K562 (cell line): ENCODE data around the gene NOS1. TPM values are rescaled to one million over a fixed set of nuclear protein-coding genes. Genes with fewer than 3 reads are reported as not detected.

Experiments used
- ATAC-seq: fragments of 200-7000 bp; cut with Tn5 transposase; 3 replicates; pipeline ENCODE4 v1.9.1; 2020; ENCODE audit warnings: moderate library complexity
- BruUV-seq: library from RNA; stranded (reverse); fragments of 400-500 nt; replicated peaks from 2 replicates; lab custom pipeline; 2021; lab: Mats Ljungman, UMichigan
- CTCF ChIA-PET: fragments of 300-600 bp; formaldehyde crosslinking; extraction: SDS; loops from one replicate; lab custom pipeline; 2021; ENCODE audit warnings: low intra/inter-chr PET ratio; lab: Yijun Ruan, JAX
- POLR2A ChIA-PET: fragments of 300-600, 350-650 bp; sonication (Branson Sonifier 250); formaldehyde crosslinking; extraction: SDS; loops from one replicate; lab custom pipeline; 2021; ENCODE audit warnings: antibody characterized with exemption, inconsistent platforms; lab: Yijun Ruan, JAX
- DNase-seq, 4 experiments: peaks; one replicate each; pipeline versions ENCODE4 v3.0.0 to v3.0.0-alpha.2; 2011 to 2018; ENCODE audit warnings: low spot score in 3 of 4, mixed read lengths in 3 of 4; ENCODE audit errors: extremely low read depth in 1 of 4
- FAIRE-seq: peaks from 2 replicates; lab custom pipeline; 2011; peaks lifted over from hg19 to GRCh38; lab: Jason Lieb, UNC
- H2AFZ ChIP-seq: 2 replicates; pipeline ENCODE4 v1.6.0; 2011; ENCODE audit warnings: low read depth, low read length, control low read depth, inconsistent platforms
- H3K27ac ChIP-seq: fragments of 200-600 bp; 3 replicates; pipeline ENCODE4 v1.8.0; 2011; ENCODE audit warnings: low read depth, mild to moderate bottlenecking, control low read depth, inconsistent platforms, low read length, moderate library complexity, mixed read lengths; ENCODE audit errors: extremely low read depth
- H3K27me3 ChIP-seq, 2 experiments: fragments of 300-600 bp in 1 of 2; 2 replicates in 1 of 2; 3 replicates in 1 of 2; pipeline versions ENCODE4 v1.6.0 to v1.8.0; 2011; ENCODE audit warnings: inconsistent platforms in 2 of 2, low read length in 2 of 2, mild to moderate bottlenecking in 1 of 2, mixed read lengths in 1 of 2, moderate library complexity in 1 of 2; ENCODE audit not compliant: control insufficient read depth in 2 of 2, insufficient read depth in 2 of 2
- H3K36me3 ChIP-seq: fragments of 300-600 bp; 3 replicates; pipeline ENCODE4 v1.8.0; 2011; ENCODE audit warnings: mild to moderate bottlenecking, low read length, inconsistent platforms; ENCODE audit not compliant: control insufficient read depth, insufficient read depth
- H3K4me1 ChIP-seq, 2 experiments: fragments of 200-600 bp in 1 of 2; replicated peaks in 1 of 2; 2 replicates in 1 of 2; 3 replicates in 1 of 2; pipeline versions ENCODE4 v1.5.1 to v1.8.0; 2011; ENCODE audit warnings: inconsistent platforms in 2 of 2, low read length in 2 of 2, mild to moderate bottlenecking in 1 of 2, mixed read lengths in 1 of 2, moderate library complexity in 1 of 2; ENCODE audit not compliant: control insufficient read depth in 2 of 2, insufficient read depth in 2 of 2
- H3K4me2 ChIP-seq: 2 replicates; pipeline ENCODE4 v1.6.1; 2011; ENCODE audit warnings: low read length, control low read depth, inconsistent platforms, mixed read lengths; ENCODE audit not compliant: insufficient read depth
- H3K4me3 ChIP-seq: fragments of 200-600 bp; sonication (generic), shearing (Covaris generic); 2 replicates; pipeline ENCODE4 v1.5.1; 2016; ENCODE audit warnings: control low read depth, inconsistent platforms
- H3K79me2 ChIP-seq: fragments of 200-600 bp; 3 replicates; pipeline ENCODE4 v1.8.0; 2011; ENCODE audit warnings: low read length, inconsistent platforms; ENCODE audit not compliant: control insufficient read depth, insufficient read depth
- H3K9ac ChIP-seq, 2 experiments: 2 replicates each; pipeline versions ENCODE4 v1.6.0 to v1.6.1; 2011; ENCODE audit warnings: low read depth in 2 of 2, low read length in 2 of 2, control low read depth in 1 of 2, inconsistent platforms in 1 of 2, mild to moderate bottlenecking in 1 of 2, mixed read lengths in 1 of 2; ENCODE audit not compliant: insufficient read depth in 1 of 2
- H3K9me1 ChIP-seq: one replicate; pipeline ENCODE4 v1.6.0; 2011; ENCODE audit warnings: inconsistent platforms, mild to moderate bottlenecking, low read length, moderate library complexity; ENCODE audit not compliant: control insufficient read depth, insufficient read depth
- H3K9me3 ChIP-seq: replicated peaks from 2 replicates; pipeline ENCODE4 v1.5.1; 2011; ENCODE audit warnings: low read depth, low read length, inconsistent platforms; ENCODE audit not compliant: control insufficient read depth, insufficient read depth
- H4K20me1 ChIP-seq: replicated peaks from 2 replicates; pipeline ENCODE4 v1.6.1; 2011; ENCODE audit warnings: low read length, inconsistent platforms, mixed read lengths; ENCODE audit not compliant: control insufficient read depth, insufficient read depth
- CBFA2T2 ChIP-seq: fragments of 450-650 bp; conservative IDR thresholded peaks from 2 replicates; pipeline ENCODE4 v1.6.1; 2017; ENCODE audit warnings: mild to moderate bottlenecking
- HMGN3 ChIP-seq: IDR thresholded peaks from 2 replicates; pipeline ENCODE4 v1.6.1; 2011; ENCODE audit warnings: borderline replicate concordance, low read depth, mild to moderate bottlenecking, mixed read lengths, low read length; ENCODE audit not compliant: insufficient read length; ENCODE audit errors: extremely low read depth
- PHF21A ChIP-seq: fragments of 450-650 bp; IDR thresholded peaks from 2 replicates; pipeline ENCODE4 v1.6.1; 2017; ENCODE audit warnings: low read depth, borderline replicate concordance
- RUNX1 ChIP-seq: sonication (generic); IDR thresholded peaks from 2 replicates; pipeline ENCODE4 v1.6.1; 2016; ENCODE audit warnings: antibody characterized with exemption, low read depth
- STAT5B ChIP-seq: fragments of 250-450 bp; sonication (Bioruptor Pico); IDR thresholded peaks from 2 replicates; pipeline ENCODE4 v1.8.0; 2021; ENCODE audit warnings: mild to moderate bottlenecking, inconsistent platforms
- ZBTB17 ChIP-seq: fragments of 450-650 bp; formaldehyde crosslinking; IDR thresholded peaks from 2 replicates; pipeline ENCODE4 v1.4.0; 2020; ENCODE audit warnings: mild to moderate bottlenecking
- WGBS: fragments of 100-300 bp; shearing (Covaris generic); methylation state at CpG from one replicate; pipeline ENCODE4 v1.1.6; 2016; ENCODE audit warnings: low coverage, mixed read lengths; ENCODE audit not compliant: insufficient coverage; ENCODE audit errors: missing lambda C conversion rate; 5-methylcytosine and 5-hydroxymethylcytosine counted together
- in situ Hi-C: fragments of 300-500 bp; cut with MboI; formaldehyde crosslinking; loops from 4 replicates; pipeline ENCODE4 v1.15.0; 2018; ENCODE audit warnings: inconsistent platforms, mixed read lengths
- intact Hi-C: fragments of 100-400 bp; cut with micrococcal nuclease; formaldehyde crosslinking; loops from 2 replicates; pipeline ENCODE4 v1.14.2; 2022
- polyA plus RNA-seq, 8 experiments: library from polyadenylated mRNA; depleted of rRNA in 4 of 8; stranded (reverse) in 5 of 8; unstranded in 3 of 8; fragments of >200 nt; fragmentation: Nextera tagmentation in 2 of 8; fragmentation: Illumina TruSeq in 1 of 8; extraction: Ambion mirVana in 2 of 8; extraction: Trizol in 1 of 8; gene quantifications; 2 replicates each; pipeline versions ENCODE4 v1.2.1 to v1.2.3, GENCODE V29; 2011 to 2014; ENCODE audit warnings: inconsistent platforms in 1 of 8, missing spikeins in 1 of 8
- total RNA-seq, 7 experiments: library from RNA; depleted of rRNA in 6 of 7; stranded (reverse); fragments of >200 nt in 6 of 7; fragmentation: Illumina TruSeq in 2 of 7; extraction: Trizol in 2 of 7; gene quantifications; 2 replicates each; pipeline versions ENCODE4 v1.2.1 to v1.2.3, GENCODE V29; 2011 to 2021; ENCODE audit warnings: low replicate concordance in 1 of 7
- TF ChIP-seq, protein P1 (sequence below), 2 experiments: fragments of 450-650 bp; IDR thresholded peaks; 2 replicates each; pipeline ENCODE4 v1.6.1; 2016
- TF ChIP-seq, protein P2 (sequence below): IDR thresholded peaks from 3 replicates; pipeline ENCODE4 v1.6.1; 2011; ENCODE audit warnings: borderline replicate concordance, mild to moderate bottlenecking, moderate library complexity; ENCODE audit not compliant: insufficient read length; ENCODE audit errors: extremely low read depth

NOS1 gene
- total and polyA plus RNA-seq, 9 of the 15 experiments (the other 6 are each of a cell fraction or from before 2014, with no cell fraction given): not detected

DNA sequence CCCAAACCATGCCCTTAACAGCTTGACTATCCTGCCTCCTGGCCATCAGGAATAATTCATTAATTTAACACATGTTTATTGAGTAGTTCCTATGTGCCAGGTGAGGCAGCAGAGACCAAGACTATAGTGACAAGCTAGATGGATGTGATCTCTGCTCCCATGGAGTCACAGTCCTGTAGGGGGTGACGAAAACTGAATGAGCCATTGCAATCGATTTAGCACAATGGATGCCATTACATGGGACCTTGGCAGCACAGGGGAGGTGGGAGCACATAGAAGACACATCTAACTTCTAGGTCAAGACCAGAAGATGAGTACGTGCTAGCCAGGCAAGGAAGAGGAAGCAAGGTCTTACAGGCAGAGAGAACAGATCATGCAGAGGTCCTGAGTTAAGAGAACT, 68.7 kb downstream of the NOS1 start:
- POLR2A ChIA-PET: no interaction called here

More for the DNA sequence above, 68.7 kb downstream of the NOS1 start:
- no peak for DNase-seq
- Histone ChIP-seq H2AFZ (peak overlapping the region; percentile 44; the same call in 1 of the 2 replicates), H4K20me1 (no peaks in the 10 kb centered on the region), H3K9me3 (no peaks in the 10 kb centered on the region), H3K9ac (no peak overlapping the region), H3K27me3 (peaks cover 0 to 25% of the 10 kb centered on the region in 2 experiments; a peak in 2 of 5 replicates), H3K4me2 (peak overlapping the region; percentile 1; the same call in 1 of the 2 replicates), H3K4me1 (no peaks in the 10 kb centered on the region; a peak in 1 of 5 replicates), H3K27ac (no peak overlapping the region), H3K36me3 (no peaks in the 10 kb centered on the region), H3K4me3 (no peak overlapping the region), H3K9me1 (no peaks in the 10 kb centered on the region), H3K79me2 (no peaks in the 10 kb centered on the region)
- intact Hi-C loops (no loop called here), in situ Hi-C loops (no loop called here)
- BruUV-seq: no TSS peak
- WGBS: 0% methylated on average over 3 of the region's 3 CpGs
- CTCF ChIA-PET: no interaction called here
- no peak for FAIRE-seq
- peak; percentile 56 for ATAC-seq
- TF ChIP-seq CBFA2T2 (no peak), RUNX1 (no peak), STAT5B (CRISPR knock-in tag) (no peak), ZBTB17 (CRISPR knock-in tag) (peak; percentile 74; the same call in 1 of the 2 replicates), PHF21A (no peak), HMGN3 (no peak)
- TF ChIP-seq, protein P1, sequence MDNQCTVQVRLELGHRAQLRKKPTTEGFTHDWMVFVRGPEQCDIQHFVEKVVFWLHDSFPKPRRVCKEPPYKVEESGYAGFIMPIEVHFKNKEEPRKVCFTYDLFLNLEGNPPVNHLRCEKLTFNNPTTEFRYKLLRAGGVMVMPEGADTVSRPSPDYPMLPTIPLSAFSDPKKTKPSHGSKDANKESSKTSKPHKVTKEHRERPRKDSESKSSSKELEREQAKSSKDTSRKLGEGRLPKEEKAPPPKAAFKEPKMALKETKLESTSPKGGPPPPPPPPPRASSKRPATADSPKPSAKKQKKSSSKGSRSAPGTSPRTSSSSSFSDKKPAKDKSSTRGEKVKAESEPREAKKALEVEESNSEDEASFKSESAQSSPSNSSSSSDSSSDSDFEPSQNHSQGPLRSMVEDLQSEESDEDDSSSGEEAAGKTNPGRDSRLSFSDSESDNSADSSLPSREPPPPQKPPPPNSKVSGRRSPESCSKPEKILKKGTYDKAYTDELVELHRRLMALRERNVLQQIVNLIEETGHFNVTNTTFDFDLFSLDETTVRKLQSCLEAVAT (IDR thresholded peaks at IDR 0.05): peak in 1 of 2 experiments; percentile 73; a peak in 2 of 4 replicates
- TF ChIP-seq, protein P2, sequence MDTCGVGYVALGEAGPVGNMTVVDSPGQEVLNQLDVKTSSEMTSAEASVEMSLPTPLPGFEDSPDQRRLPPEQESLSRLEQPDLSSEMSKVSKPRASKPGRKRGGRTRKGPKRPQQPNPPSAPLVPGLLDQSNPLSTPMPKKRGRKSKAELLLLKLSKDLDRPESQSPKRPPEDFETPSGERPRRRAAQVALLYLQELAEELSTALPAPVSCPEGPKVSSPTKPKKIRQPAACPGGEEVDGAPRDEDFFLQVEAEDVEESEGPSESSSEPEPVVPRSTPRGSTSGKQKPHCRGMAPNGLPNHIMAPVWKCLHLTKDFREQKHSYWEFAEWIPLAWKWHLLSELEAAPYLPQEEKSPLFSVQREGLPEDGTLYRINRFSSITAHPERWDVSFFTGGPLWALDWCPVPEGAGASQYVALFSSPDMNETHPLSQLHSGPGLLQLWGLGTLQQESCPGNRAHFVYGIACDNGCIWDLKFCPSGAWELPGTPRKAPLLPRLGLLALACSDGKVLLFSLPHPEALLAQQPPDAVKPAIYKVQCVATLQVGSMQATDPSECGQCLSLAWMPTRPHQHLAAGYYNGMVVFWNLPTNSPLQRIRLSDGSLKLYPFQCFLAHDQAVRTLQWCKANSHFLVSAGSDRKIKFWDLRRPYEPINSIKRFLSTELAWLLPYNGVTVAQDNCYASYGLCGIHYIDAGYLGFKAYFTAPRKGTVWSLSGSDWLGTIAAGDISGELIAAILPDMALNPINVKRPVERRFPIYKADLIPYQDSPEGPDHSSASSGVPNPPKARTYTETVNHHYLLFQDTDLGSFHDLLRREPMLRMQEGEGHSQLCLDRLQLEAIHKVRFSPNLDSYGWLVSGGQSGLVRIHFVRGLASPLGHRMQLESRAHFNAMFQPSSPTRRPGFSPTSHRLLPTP: no peak
